Adrenal gland (tissue), 12 donors: ENCODE results near the gene UBN1. TPM values are rescaled to one million over a fixed set of nuclear protein-coding genes. Genes with fewer than 3 reads are reported as not detected.

Experiments used
- DNase-seq, 7 donors: peaks; one replicate each; pipeline ENCODE4 v3.0.0-alpha.2; 2019 to 2020
- H3K27ac ChIP-seq, 5 donors: fragments of 200-600 bp; sonication (generic) in 4 of 5; 1 replicate in 3 of 5; 2 replicates in 2 of 5; pipeline versions ENCODE4 v1.5.1 to v1.8.0; 2016 to 2020; ENCODE audit warnings: mild to moderate bottlenecking in 1 of 5
- H3K27me3 ChIP-seq: fragments of 200-600 bp; 2 replicates; pipeline ENCODE4 v1.8.0; 2021
- H3K36me3 ChIP-seq, 2 donors: fragments of 200-600 bp; replicated peaks in 1 of 2; 1 replicate in 1 of 2; 2 replicates in 1 of 2; pipeline versions ENCODE4 v1.5.1 to v1.8.0; 2018 to 2022
- H3K4me1 ChIP-seq, 2 donors: fragments of 200-600 bp; replicated peaks in 1 of 2; 1 replicate in 1 of 2; 2 replicates in 1 of 2; pipeline versions ENCODE4 v1.5.1 to v1.8.0; 2018 to 2021
- H3K4me3 ChIP-seq, 4 donors: fragments of 200-600 bp; sonication (generic) in 3 of 4; one replicate each; pipeline ENCODE4 v1.5.1; 2016 to 2018
- H3K9me3 ChIP-seq, 3 donors: fragments of 200-600 bp; sonication (generic) in 1 of 3; replicated peaks in 1 of 3; 1 replicate in 2 of 3; 2 replicates in 1 of 3; pipeline versions ENCODE4 v1.5.1 to v1.8.0; 2016 to 2021
- POLR2A ChIP-seq, 2 donors: fragments of 450-650 bp; IDR thresholded peaks; one replicate each; pipeline ENCODE4 v1.6.1; 2017; ENCODE audit warnings: antibody characterized with exemption in 2 of 2, mild to moderate bottlenecking in 2 of 2, moderate library complexity in 1 of 2
- WGBS, 4 donors: extraction: QIAGEN DNeasy Blood & Tissue Kit in 2 of 4; methylation state at CpG; one replicate each; pipeline versions ENCODE4 v1.1.5 to v1.1.7; 2013 to 2017; 5-methylcytosine and 5-hydroxymethylcytosine counted together
- intact Hi-C, 2 donors: fragments of 100-400 bp; cut with DNase I; formaldehyde crosslinking; loops; one replicate each; pipeline versions ENCODE4 v1.14.1 to v1.15.0; 2022 to 2023
- polyA plus RNA-seq, 3 donors: library from polyadenylated mRNA; stranded (reverse); fragments of 200-250 nt in 2 of 3; fragments of 350-450 nt in 1 of 3; fragmentation: Illumina TruSeq in 1 of 3; extraction: RNeasy Lipid Tissue Mini Kit (QIAGEN cat#74804) in 1 of 3; gene quantifications; one replicate each; pipeline ENCODE4 v1.2.3, GENCODE V29; 2013 to 2014
- total RNA-seq, 9 donors: library from RNA; depleted of rRNA in 4 of 9; stranded (reverse); fragments of >200 nt in 4 of 9; fragments of 120-200 nt in 1 of 9; fragmentation: NEBNext Ultra II Directional in 1 of 9; extraction: Animal tissue kit (Norgen Biotek cat#: 25700) in 1 of 9; gene quantifications; one replicate each; pipeline versions ENCODE4 v1.1.0 to v1.2.4, GENCODE V29; 2013 to 2023
- TF ChIP-seq, protein P1 (sequence below), 6 experiments: fragments of 450-650 bp in 4 of 6; fragments of 200-600 bp in 2 of 6; sonication (generic) in 1 of 6; IDR thresholded peaks; 1 replicate in 5 of 6; 2 replicates in 1 of 6; pipeline versions ENCODE4 v1.5.1 to v1.8.0; 2016 to 2021; ENCODE audit warnings: antibody characterized with exemption in 6 of 6, mild to moderate bottlenecking in 2 of 6, moderate library complexity in 1 of 6
- donor health status: healthy with polysubstance abuse.
- donor health status: Bipolar disorder and iron deficiency.
- donor health status: DM: yes; HTN: yes; CAD: no.
- donor health status: DM: no; HTN: no; CAD: no.
- donor health status: DM: no; HTN: no; CAD: no.
- donor health status: DM: yes; HTN: yes; CAD: no.

UBN1 gene
- total and polyA plus RNA-seq, 12 donors = 5.9 to 60.8 (median 28.4) TPM

DNA sequence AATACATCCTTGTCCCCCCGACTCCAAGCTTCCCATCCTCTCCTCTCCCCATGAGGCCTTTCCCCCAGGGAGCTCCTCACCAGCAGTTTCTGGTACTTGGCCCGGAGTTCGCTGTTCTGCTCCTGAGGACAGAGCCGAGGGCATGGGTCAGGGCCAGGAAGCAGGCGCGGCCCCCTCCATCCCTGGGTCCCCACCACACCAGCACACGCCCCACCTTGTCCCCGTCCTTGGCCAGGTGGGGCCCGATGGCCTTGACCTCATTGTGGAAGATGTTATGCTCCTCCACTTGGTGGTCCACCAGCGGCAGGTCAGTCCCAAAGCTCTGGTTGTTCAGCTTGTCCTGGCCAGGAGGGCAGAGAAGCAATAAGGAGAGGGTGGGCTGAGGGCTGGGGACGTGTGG, 53.5 kb downstream of the UBN1 start:
- 75 to 87% (median 81%) methylated on average over 6 to 11 of the region's 11 CpGs for WGBS, 4 donors

DNA sequence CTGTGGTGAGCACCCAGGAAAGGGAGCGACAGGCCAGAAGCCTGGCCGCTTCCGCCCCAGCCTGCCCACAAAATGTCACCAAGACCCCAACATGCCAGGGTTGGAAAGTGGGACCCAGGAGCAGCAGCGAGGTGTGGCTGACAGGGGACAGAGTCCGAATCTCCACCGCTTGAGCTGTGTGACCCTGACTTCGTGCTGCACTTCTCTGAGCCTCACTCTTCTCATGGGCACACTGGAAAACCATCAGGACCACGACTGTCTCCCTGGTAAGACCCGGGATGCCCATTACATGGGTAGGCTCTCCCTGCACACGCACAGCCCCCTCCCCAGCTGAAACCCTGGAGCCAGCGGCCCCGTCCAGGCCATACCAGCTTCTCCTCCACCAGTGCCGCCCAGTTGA, 54.8 kb downstream of the UBN1 start:
- no peak for DNase-seq
- no peaks in the 10 kb centered on the region for H3K9me3 ChIP-seq
- TF ChIP-seq, protein P1, sequence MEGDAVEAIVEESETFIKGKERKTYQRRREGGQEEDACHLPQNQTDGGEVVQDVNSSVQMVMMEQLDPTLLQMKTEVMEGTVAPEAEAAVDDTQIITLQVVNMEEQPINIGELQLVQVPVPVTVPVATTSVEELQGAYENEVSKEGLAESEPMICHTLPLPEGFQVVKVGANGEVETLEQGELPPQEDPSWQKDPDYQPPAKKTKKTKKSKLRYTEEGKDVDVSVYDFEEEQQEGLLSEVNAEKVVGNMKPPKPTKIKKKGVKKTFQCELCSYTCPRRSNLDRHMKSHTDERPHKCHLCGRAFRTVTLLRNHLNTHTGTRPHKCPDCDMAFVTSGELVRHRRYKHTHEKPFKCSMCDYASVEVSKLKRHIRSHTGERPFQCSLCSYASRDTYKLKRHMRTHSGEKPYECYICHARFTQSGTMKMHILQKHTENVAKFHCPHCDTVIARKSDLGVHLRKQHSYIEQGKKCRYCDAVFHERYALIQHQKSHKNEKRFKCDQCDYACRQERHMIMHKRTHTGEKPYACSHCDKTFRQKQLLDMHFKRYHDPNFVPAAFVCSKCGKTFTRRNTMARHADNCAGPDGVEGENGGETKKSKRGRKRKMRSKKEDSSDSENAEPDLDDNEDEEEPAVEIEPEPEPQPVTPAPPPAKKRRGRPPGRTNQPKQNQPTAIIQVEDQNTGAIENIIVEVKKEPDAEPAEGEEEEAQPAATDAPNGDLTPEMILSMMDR (IDR thresholded peaks at IDR 0.05) = no peak
- no peak for TF ChIP-seq POLR2A (IDR thresholded peaks at IDR 0.05)
- H3K27me3 ChIP-seq = no peaks in the 10 kb centered on the region
- no peak overlapping the region for H3K4me3 ChIP-seq
- no peak overlapping the region for H3K27ac ChIP-seq
- no peaks in the 10 kb centered on the region for H3K4me1 ChIP-seq
- intact Hi-C loops = no loop called here
- WGBS, 4 donors = 87 to 93% (median 91%) methylated on average over 10 to 13 of the region's 13 CpGs
- H3K36me3 ChIP-seq = no peaks in the 10 kb centered on the region

More for the DNA sequence above, 53.5 kb downstream of the UBN1 start:
- no peak for DNase-seq
- Histone ChIP-seq H3K4me3 (no peak overlapping the region), H3K9me3 (no peaks in the 10 kb centered on the region), H3K36me3 (no peaks in the 10 kb centered on the region), H3K4me1 (no peaks in the 10 kb centered on the region), H3K27me3 (no peaks in the 10 kb centered on the region), H3K27ac (no peak overlapping the region)
- intact Hi-C loops = no loop called here
- TF ChIP-seq, protein P1 (IDR thresholded peaks at IDR 0.05) = no peak
- TF ChIP-seq POLR2A (IDR thresholded peaks at IDR 0.05) = no peak

DNA sequence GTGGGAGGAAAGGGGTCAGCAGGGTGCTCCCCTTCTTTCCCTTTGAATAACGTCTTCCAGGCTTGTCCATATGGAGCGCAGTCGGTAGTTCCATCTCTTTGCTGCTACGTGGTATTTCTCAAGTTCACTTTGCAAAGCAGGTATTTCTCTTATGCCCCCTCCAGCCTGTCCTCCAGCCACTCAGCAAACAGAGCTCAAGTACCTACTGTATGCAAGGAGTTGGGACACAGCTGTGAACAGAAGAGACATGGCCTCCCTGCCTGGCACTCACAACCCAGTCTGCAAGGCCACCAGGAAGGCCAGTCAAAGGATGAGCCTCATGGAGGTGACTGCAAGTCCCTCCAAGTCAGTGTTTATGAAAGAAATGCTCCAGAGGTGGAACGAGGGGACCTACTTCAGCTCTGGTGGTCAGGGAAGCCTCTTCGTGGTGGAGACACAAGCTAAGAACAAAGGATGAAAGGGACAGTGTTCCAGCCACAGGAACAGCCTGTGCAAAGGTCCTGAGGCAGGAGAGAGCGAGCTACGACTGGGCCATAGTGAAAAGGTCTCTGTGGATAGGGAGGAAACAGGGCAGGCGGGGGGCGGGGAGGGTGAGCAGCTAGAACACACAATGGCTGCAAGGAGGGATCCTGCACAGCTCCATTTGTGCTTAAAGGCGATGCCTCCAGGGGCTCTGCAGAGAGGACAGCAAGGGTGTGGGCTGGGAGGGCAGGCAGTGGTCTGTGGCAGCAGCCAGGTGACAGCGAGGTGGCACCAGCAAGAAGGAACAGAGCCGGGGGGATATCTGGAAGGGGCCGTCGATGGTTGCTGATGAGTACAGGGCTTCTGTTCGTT, 57.0 kb downstream of the UBN1 start:
- H3K4me1 ChIP-seq = no peaks in the 10 kb centered on the region
- no peaks in the 10 kb centered on the region for H3K27me3 ChIP-seq
- no peak overlapping the region for H3K4me3 ChIP-seq
- no peak for TF ChIP-seq POLR2A (IDR thresholded peaks at IDR 0.05)
- TF ChIP-seq, protein P1 (IDR thresholded peaks at IDR 0.05) = no peak
- no peak overlapping the region for H3K27ac ChIP-seq
- no peaks in the 10 kb centered on the region for H3K36me3 ChIP-seq
- DNase-seq = no peak
- intact Hi-C loops = no loop called here
- WGBS, 4 donors = 76 to 80% (median 78%) methylated on average over 16 of the region's 16 CpGs
- H3K9me3 ChIP-seq = no peaks in the 10 kb centered on the region

DNA sequence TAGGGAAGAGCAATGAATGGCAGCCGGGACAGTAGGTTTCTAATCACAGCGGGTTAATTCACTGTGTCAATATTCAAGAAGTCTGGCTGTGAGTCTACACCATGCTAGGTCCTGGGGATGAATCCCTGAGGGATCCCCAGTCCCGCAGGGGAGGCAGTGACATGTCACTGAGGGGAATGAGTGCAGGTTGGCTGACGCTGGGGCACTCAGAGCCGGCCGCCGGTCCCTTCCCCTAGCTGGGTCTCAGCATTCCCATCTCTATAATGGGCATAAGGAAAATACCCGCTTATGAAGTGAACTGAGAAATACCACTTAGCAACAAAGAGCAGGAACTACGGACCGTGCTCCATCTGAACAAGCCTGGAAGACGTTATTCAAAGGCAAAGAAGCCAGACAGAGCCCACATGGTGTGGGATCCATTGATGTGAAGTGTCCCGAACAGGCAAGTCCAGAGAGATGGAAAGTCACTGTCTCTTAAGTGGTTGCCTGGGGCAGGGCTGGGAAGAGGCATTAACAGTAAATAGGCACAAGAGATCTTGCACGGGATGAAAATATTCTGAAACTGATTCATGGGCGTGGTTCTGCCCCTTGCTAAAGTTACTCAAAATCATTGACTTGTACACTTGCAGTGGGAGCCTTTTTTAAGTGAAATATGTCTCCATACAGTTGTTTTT, 57.8 kb downstream of the UBN1 start:
- WGBS, 4 donors = 85 to 89% (median 88%) methylated on average over 14 of the region's 14 CpGs
- H3K27ac ChIP-seq = no peak overlapping the region
- no peaks in the 10 kb centered on the region for H3K4me1 ChIP-seq
- intact Hi-C loops = no loop called here
- no peaks in the 10 kb centered on the region for H3K9me3 ChIP-seq
- H3K36me3 ChIP-seq = no peaks in the 10 kb centered on the region
- DNase-seq = no peak
- no peak overlapping the region for H3K4me3 ChIP-seq
- no peaks in the 10 kb centered on the region for H3K27me3 ChIP-seq
- TF ChIP-seq, protein P1 (IDR thresholded peaks at IDR 0.05) = no peak
- no peak for TF ChIP-seq POLR2A (IDR thresholded peaks at IDR 0.05)
